ENCODE measurements around the gene GPR21. TPM values are rescaled to one million over a fixed set of nuclear protein-coding genes. Genes with fewer than 3 reads are reported as not detected.

GPR21 gene
- total RNA-seq, 1 donor from 2014 or later: 0.60 TPM

DNA sequence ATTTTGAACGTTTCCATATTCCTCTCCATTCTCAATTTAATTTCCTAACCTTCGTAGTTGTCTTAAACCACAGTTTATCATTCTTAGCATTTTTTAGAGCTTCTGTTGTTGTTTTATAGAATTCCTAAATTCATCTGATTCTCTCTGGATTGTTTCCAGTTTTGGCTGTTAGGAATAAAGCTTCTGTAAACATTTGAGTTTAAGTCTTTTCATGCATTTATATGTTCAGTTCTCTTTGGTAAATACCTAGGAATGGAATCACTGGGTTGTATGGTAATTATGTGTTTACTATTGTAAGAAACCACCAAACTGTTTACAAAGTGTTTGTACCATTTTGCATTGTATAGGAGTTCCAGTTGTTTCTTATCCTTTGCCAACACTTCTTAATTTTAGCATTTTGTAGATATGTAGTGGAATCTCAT, 29.7 kb downstream of the GPR21 start:
- DNase-seq (ENCODE audit: low read depth in 2 of 2): no peak

DNA sequence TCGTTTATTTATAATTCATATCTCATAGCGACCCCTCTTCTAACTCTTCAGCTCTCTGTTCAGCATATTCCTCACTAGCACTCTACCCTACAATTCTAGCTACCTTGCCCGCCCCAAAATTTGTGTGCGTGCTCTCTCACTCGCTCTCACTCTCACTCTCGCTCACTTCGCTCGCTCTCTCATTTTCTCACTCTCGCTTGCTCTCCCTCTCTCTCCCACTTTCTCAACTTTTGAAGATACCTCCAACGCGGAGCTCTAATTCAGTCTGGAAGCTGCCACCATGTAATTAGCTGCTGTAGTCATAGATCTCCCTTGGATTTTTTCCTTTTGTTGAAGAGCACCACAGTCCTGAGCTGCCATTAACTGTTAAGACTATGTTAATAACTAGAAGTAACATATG, 30.4 kb downstream of the GPR21 start:
- DNase-seq (ENCODE audit: low read depth in 2 of 2): no peak

DNA sequence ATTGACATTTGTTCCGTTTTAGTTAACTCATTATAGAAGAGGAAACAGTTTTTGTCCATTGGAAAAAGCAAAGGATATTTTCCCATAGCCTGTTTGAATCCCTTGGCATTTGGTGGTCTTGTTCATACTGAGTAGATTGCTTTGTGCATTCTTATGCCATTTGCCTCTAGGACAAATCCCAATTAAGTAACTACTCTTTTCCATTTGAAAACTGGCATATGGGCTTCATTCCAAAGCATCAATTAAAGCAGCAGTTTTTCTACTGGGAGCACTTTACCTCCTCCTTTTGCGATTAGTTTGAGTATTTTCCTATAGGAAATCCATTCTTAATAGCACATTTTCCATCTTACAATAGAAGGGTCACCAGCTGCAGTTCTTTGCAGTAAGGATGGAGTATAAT, 31.2 kb downstream of the GPR21 start:
- DNase-seq (ENCODE audit: low read depth in 2 of 2): peak in 1 of 2 donors; percentile 26

DNA sequence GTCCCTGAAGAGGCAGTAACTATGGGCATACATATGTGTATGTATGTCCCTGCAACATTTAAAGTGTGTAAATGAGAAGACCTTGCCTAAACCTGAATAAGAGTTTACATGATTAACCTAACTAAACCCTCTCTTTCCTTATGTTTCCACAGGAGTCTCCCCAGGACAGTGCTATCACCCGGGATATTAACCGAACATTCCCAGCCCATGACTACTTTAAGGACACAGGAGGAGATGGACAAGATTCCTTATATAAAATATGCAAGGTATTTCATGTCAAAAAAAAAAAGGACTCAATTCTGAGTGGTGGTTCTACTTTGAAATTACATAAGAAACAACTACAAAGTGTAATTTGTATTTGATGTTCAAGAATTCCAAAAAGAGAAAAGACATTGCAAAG, 31.7 kb downstream of the GPR21 start:
- no peak for DNase-seq (ENCODE audit: low read depth in 2 of 2)

DNA sequence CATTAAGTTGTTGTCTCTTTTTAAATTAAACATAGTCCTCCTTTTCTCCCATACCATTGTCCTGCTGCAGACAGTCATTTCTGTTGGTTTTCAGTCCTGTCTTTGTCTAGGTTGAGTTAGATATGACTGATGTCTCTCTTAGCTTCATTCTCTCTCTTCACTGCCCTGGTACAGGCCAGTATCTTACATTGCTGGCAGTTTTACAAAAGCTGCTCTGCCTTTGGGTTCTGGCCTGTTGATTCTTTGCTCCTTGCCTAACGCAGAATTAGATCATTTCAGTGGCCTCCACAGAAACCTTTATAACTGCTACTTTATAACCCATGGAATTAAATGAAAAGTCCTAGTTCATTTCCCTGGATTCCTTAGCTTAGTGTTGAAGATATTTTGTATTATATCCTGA, 33.7 kb downstream of the GPR21 start:
- no peak for DNase-seq (ENCODE audit: low read depth in 2 of 2)

DNA sequence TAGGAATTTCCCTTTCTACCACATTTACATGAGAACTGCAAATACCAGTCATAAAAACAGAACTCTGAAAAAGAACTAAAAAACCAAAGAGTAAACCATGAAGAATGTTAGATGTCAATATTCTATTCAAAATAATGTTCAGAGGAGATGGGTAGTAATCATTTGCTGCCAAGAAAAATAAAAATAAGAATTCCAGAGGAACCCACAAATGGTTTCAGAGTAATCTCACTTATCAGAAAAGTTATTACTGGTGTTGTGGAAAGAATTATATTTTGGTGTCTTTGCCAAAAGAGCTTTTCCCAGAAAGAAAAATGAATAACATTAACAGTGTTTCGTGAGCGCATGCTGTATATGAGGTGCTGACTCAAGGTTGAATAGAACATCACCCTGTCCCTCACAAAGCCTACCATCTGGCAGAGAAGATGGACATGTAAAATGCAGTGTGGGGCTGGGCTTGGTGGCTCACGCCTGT, 35.6 kb downstream of the GPR21 start:
- DNase-seq (ENCODE audit: low read depth in 2 of 2): peak; percentile 38 to 61

DNA sequence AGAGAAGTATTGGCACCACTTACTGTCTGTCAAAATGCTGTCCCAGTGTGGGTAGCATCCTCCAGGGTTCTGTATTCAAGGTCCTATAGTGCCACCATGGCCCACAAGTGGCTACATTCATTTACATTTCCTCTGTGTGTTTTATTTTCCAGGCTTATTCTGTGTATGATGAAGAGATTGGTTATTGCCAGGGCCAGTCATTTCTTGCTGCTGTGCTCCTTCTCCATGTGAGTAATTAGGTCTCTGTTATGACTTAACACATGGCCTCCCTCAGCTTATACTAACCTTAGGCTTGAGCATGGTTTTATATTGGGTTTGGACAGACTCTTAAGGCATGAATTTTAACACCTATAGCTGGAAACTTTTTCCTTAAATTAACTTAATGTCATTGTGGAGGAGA, 36.7 kb downstream of the GPR21 start:
- no peak for DNase-seq (ENCODE audit: low read depth in 2 of 2)

DNA sequence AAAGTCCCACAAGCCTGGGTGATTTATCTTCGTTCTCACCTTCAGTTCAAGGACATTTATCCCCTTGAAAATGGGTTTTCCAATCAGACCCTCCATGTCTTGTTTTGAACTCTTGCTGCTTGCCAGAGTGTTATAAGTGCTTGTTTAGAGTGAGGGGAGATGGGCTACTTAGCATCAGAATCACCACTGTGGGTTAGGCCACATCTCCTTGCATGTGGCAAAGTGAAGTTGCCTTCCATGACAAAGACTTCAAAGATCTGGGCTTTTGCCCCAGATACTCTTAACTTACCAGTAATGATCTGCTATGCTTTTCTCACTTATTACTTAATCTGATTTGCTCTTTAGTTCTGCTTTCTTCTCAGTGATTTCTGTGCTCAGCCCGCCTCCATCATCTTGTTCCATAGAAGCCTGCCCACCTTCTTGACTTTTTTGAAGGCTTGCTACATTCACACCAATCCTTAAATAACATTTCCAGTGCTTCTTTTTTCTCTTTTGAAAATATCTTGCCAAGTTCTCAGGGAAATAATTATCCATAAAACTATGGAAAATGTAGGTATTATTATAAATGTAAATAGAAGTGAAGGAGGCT, 39.0 kb downstream of the GPR21 start:
- DNase-seq (ENCODE audit: low read depth in 2 of 2): no peak

DNA sequence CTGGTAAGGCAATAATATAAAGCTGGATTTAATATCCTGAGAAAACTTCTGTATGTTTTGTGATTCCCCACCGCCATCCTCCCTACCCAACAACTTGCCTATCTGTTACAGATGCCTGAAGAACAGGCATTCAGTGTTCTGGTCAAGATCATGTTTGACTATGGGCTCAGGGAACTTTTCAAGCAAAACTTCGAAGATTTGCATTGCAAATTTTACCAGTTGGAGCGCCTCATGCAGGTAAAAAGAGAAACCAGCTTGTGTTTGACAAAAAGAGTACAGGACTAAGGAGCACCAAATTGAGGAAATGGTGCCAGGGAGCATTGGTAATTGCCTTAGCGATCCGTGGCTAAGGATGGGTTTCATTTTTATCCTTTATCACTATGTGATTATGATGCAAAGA, 40.0 kb downstream of the GPR21 start:
- no peak for DNase-seq (ENCODE audit: low read depth in 2 of 2)

DNA sequence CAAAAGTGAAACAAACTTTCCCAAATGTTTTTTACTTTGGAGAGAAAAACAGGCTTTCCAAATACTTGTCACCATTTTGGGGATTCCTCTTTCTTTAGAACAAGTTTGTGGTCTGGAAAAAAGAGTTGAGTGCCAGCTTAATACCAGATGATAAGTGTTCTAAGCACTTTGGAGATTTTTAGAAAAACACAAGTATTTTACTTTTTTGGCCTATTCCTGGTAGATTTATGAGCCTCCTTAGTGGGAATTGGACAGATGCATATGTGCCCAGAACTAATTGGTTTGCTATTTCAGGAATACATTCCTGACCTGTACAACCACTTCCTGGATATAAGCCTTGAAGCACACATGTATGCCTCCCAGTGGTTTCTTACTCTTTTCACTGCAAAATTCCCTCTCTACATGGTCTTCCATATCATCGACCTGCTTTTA, 40.5 kb downstream of the GPR21 start:
- peak; percentile 18 to 58 for DNase-seq (ENCODE audit: low read depth in 2 of 2)

DNA sequence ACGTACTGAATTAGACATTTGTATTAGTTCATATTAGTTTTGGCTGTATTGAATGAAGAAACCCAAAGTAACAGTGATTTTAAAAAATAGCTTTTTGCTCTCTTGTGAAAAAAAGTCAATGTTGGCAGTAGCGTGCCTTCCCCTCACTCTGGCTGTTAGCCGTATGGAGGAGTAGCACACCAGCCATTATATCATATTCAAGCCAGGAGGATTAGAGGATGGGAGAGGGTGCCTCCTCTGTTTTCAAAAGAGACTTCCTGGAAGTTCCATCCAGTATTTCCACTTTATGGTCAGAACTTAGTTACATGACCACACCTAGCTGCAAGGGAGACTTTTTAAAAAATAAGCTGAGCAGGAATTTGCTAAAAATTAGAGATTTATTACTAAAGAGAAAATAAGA, 41.2 kb downstream of the GPR21 start:
- no peak for DNase-seq (ENCODE audit: low read depth in 2 of 2)

DNA sequence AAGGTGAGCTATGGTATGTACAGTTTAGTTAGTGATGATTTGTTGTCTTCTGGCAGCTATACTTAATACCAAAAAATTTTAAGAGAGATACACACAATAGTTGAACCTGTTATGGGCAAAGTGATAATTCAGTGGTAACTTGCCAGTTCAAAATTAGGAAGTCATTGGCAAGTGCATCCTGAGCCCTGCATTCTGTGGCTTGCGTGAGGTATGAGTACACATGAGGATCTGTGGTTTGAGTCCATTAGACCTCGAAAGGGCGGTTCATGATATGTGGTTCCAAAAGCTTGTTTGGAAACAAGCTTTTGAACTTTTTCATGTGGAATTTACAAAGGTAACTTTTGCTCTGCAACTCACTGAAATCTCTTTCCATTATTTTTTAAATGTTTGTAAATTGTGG, 47.0 kb downstream of the GPR21 start:
- DNase-seq (ENCODE audit: low read depth in 2 of 2): no peak

DNA sequence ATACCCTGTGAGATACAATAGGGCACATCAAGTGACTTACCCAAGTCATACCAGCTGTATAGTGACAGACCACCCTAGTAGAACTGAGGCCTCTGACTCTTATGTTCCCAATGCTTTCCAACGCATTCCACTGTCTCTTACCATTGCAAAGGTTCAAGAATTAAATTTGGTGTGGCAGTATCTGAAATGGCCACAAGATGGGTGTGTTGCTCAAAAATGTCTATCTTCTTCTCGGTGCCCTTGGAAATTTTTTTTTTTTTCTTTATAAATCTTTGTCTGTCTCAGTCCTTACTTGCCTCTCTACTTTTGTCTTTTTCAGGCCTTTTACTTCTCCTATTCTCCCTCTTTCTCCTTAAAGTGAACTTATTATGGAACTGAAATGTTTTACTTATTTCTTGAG, 48.4 kb downstream of the GPR21 start:
- DNase-seq (ENCODE audit: low read depth in 2 of 2): peak; percentile 61 to 68

DNA sequence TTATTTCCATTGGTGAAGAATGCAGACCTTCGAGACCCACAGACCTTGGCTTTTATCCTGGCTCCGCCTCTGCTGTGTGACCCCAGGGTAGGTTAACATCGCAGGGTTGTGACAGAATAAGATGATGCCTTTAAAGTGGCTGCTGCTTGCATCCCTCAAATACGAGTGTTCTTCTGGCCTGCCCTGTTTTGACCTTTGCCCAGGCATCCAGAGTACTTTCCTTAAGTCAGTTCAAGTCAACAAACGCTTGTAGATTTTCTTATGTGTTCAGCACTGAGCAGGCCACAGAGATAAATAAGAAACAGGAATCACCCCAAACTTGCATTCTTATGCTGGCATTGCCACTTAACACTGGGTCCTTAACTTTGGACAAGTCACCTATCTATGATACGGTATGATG, 50.2 kb downstream of the GPR21 start:
- no peak for DNase-seq (ENCODE audit: low read depth in 2 of 2)

DNA sequence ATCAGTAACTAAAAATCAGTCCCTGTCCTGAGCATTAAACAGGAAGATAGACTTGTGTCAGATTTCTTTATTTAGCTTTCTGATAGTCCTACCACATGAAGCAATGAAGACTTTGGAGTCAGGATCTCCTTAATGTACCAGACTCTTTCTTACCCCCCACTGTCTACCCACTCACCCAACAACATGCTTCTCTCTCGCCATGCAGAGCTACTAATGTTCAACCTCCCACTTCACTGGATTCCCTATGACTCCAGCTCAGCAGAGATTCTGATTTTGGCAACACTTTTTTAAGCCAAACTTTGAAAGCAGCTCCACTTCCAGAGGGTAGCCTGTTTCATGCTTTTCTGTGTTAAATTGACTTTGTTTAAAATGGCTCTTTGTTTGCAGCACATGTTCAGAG, 50.8 kb downstream of the GPR21 start:
- DNase-seq (ENCODE audit: low read depth in 2 of 2): no peak

Other genes with a start within 250 kb of the GPR21 start
- not detected in 2 replicates for gene OR5C1, start 244.7 kb upstream of the GPR21 start, total RNA-seq
- not detected in 2 replicates for gene OR1K1, start 233.5 kb upstream of the GPR21 start, total RNA-seq
- 58.4 and 101 TPM in 2 replicates for gene PDCL, start 205.1 kb upstream of the GPR21 start, total RNA-seq
- gene RC3H2, start 128.3 kb upstream of the GPR21 start, total RNA-seq: 48.6 and 85.1 TPM in 2 replicates
- 9.2 and 14.3 TPM in 2 replicates for gene ZBTB6, start 120.3 kb upstream of the GPR21 start, total RNA-seq
- 2.0 and 3.0 TPM in 2 replicates for gene ZBTB26, start 102.2 kb upstream of the GPR21 start, total RNA-seq
- gene RABGAP1, start 92.6 kb upstream of the GPR21 start, total RNA-seq: 30.3 and 35.5 TPM in 2 replicates
- 4.8 and 7.7 TPM in 2 replicates for gene STRBP, start 234.9 kb downstream of the GPR21 start, total RNA-seq